Stimulated activated CD8-positive, alpha-beta memory T cell treated with anti-CD3 and anti-CD28 coated beads, Interleukin-12 subunit alpha, Interleukin-12 subunit beta, amount 100 ng/mL, for 4 hours (primary cell): Measurements from ENCODE around the gene TSPAN14.
"Not testable (repeated sequence)": the region's sequence is repeated elsewhere in the genome, so short reads cannot be mapped to it uniquely, and the experiment has no call there.

Experiments used
- DNase-seq: peaks from one replicate; pipeline ENCODE4 v3.0.0-alpha.2; 2020; ENCODE audit warnings: low read depth

TSPAN14 gene

GRCh38 chr10:80526218-80526617 is 72.1 kb downstream of the TSPAN14 start:
- no peak for DNase-seq

GRCh38 chr10:80526742-80527141 is 72.6 kb downstream of the TSPAN14 start:
- DNase-seq: no peak

GRCh38 chr10:80528185-80528700 is 74.1 kb downstream of the TSPAN14 start:
- no peak for DNase-seq

DNA sequence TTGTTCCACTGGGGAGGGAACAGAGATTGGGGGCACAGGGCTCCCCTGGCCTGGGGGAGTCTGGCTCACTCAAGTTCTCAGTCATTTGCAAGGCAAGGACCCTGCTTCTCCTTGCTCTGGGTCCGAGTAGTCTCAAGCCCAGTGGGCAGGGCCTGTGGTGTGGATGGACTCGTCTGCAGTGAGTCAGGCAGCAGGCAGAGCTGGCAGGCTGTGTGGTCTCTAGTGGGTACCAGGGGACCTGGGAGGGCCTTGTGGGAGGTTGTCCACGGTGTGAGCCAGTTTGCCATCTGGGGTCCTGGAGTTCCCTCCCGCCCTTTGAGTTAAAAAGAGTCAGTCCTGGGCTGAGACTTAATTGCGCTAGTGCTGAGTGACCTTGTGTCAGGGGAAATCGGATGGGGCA is 74.8 kb downstream of the TSPAN14 start:
- no peak for DNase-seq

GRCh38 chr10:80529604-80530003 is 75.5 kb downstream of the TSPAN14 start:
- no peak for DNase-seq

GRCh38 chr10:80530251-80530650 is 76.1 kb downstream of the TSPAN14 start:
- no peak for DNase-seq

DNA sequence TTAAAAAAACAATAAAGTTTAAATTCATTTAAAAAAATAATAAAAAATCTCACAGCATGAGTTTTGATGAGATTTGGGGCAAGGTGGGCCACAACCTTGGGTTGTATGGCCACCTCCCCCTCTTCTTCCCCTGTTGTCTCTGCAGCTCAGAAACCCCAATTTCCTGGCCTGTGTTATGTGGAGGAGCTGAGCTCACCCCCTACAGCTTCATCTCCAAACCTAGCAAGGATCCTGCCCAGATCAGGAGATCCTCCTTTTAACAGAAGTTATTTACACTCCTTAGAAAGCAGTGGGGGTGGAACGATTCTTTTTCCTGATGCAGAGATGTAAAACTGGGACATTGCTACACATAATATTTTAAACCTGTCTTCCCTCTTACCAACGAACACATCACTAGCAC is 76.7 kb downstream of the TSPAN14 start:
- no peak for DNase-seq

DNA sequence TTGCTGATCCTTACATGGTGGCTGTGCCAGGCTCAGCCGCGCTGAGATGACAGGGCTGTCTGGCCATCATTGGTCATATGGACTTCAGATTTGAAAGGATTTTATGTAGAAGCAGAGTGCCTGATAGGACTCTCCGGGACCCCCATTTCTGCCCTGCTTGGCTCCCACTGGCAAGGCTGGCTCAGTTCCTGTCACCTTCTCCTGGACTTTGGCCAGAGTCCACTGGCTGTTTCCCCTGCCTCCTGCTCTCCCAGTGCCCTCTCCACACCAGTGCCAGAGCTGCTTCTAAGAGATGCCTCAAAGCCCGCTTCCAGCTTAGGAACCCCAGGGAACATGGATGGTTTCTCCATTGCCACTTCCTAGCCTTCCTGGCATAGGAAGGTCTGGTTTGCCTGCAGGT is 78.5 kb downstream of the TSPAN14 start:
- DNase-seq: no peak

DNA sequence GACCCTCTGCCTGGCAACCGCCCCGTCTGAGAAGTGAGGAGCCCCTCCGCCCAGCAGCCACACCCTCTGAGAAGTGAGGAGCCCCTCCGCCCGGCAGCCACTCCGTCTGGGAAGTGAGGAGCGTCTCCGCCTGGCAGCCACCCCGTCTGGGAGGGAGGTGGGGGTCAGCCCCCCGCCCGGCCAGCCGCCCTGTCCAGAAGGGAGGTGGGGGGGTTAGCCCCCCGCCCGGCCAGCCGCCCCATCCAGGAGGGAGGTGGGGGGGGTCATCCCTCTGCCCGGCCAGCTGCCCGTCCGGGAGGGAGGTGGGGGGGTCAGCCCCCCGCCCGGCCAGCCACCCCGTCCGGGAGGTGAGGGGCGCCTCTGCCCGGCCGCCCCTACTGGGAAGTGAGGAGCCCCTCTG is 79.9 kb downstream of the TSPAN14 start:
- DNase-seq: not testable (repeated sequence)

GRCh38 chr10:80534646-80535045 is 80.5 kb downstream of the TSPAN14 start:
- not testable (repeated sequence) for DNase-seq

DNA sequence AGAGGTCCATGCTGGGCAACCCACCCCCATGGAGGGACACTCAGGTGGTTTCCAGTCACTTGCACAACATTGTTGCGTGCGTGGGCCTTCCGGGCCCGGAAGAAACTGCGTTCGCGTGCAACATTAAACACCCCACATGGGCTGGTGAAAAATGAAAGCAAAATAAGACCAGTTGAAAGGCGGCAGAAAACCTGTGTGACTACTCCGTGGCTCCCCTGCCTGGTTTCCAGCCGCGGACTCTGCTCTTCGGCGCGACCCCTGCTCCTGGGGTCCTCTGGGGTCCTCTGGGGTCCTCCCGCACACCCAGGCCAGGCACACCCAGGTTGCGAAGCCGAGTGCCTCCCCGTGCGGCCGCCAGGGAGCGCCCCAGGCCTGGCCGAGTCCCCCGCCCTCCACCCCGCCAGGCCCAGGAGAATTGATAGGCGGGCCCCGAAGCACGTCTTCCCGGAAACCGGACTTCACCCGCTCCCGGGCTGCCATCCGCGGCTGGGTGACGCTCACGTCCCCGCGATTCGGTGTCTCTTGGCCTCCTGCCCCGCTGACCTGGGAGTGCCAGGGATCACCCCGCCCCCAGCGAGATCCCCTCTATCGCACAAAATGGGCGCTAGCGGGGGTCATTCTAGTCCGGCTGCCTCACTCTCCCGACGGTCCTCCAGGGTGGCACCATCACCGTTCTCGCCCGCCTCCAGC is 81.7 kb downstream of the TSPAN14 start:
- peak; percentile 61 for DNase-seq

- no peak for DNase-seq
These were observed 82.3 kb downstream of the TSPAN14 start for GRCh38 chr10:80536361-80536835.

DNA sequence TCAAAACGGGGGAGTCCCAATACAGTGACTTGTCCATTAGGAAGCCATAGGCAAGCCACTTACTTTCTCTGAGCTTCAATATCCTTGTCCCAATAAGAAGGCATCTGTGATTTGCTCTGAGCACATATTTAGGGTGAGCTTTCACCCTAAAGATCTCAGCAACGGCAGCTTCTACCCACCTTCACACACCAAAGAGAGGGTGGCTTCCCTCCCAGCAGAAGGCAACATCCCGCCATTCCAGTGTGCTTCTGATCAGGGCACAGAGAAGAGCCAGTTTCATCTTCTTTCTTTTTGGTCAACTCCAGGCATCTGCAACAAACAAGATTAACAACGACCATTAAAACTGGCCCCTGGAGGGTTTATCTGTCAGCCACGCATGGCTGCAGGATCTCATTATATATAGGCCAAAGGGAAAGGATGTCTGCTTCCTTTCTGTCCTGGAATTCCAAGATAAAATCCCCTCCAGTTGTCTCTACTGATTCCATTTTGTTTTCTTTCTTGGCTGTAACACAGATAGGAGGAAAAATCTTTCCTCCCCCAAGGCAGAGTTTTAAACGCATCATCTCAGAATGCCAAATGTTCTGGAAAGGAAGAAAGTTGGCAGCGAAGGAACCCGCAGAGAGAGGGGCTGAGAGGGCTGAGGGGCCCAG is 83.1 kb downstream of the TSPAN14 start:
- DNase-seq: no peak

GRCh38 chr10:80537736-80538480 is 83.8 kb downstream of the TSPAN14 start, which contains the start of gene SH2D4B:
Gene SH2D4B (plus strand): TSS chr10:80537902. CDS start chr10:80538332, 430 bp downstream.
- no peak for DNase-seq

DNA sequence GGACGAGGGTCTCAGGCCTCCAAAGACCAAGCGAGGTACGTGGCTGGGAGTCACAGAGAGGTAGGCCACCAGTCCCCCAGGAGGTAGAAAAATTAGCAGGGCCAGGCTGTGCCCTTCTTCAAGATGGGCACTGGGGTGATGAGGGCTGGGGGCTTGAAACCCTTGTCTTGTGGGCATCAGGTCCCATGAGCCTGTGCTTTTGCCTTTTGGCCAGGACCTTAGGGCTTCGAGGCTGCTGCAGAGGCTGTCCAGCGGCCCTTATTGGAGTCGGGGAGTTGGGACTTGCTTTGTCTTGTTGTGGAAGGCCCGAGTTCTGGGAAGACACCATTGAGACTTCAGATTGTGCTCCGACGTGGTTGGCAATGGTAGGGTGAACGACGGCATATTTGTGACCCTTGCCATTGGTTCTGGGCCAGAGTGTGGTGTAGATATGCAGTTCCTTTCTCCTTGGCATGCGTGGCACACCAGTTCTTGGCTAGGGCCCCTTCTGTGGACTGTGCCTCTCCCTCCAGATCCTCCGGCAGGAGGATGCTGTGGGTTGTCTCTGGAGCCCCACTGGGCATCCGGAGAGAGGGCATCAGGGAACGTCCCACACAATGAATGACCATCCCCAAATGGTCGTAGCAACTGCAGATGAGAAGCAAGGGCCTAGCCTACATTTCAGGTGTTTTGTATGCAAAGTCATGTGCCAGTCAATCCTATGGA is 84.5 kb downstream of the TSPAN14 start:
- DNase-seq: no peak

- no peak for DNase-seq
These were observed 85.4 kb downstream of the TSPAN14 start for GRCh38 chr10:80539421-80540031.

GRCh38 chr10:80540136-80540535 is 86.0 kb downstream of the TSPAN14 start:
- DNase-seq: no peak

DNA sequence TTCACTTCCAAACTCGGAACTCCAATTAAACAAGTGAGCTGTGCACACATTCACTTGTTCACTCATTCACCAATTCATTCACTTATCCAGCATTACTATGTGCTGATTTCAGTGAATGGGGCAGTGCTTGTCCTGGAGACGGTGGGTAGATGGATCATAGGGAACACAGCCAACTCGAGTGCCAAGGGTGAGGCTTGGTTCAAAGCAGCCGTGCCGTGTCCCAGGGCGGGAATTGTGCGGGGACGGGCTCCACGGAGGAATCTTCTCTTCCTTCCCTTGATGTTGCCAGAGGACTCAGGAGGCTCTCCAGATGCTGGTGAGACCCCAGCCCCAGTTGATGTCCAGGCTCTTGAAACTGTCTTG is 86.5 kb downstream of the TSPAN14 start:
- no peak for DNase-seq

DNA sequence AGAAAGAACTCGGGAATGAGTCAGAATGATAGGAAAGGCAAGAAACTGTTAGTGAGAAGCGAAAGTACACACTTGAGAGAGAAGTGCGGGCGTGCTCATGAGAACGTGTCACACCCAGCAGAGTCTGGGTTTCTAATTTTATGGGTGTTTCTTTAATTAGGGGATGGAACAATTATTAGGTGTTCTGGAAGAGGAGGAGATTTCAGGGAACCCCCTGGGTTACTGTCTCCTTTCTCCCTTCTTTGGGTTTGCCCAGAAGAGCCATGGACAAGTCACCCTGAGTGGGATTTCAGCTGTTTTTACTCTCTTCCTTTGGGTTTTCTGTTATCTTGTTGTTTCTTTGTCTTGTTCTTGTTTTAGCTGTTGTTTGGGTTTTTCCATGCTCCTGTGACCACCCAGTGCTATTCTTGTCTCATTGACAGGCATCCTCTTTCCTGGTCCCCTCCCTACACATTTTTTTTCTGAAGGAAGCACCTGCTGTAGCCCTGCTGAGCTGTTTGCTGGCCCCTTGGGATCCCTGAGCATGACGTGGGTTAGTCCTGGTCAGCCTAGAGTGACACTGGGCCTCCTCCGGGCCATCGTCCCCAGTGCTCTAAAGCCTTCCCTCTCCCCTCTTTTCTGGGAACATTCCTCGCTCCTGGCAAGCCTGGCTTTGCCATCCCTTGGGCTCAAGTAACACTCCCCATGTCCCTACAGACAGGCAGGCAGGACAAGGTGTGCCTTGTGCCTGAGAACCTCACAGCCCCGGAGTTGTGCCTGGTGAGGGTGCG is 87.1 kb downstream of the TSPAN14 start:
- no peak for DNase-seq

GRCh38 chr10:80542053-80542452 is 87.9 kb downstream of the TSPAN14 start:
- no peak for DNase-seq
